Endothelial cell (in vitro differentiated cells): ENCODE data around the gene SEC63. TPM values are rescaled to one million over a fixed set of nuclear protein-coding genes. Genes with fewer than 3 reads are reported as not detected.

Experiments used
- total RNA-seq: library from RNA; stranded (reverse); fragmentation: NEBNext Ultra II Directional; extraction: Animal tissue kit (Norgen Biotek cat#: 25700); gene quantifications from one replicate; pipeline ENCODE4 v1.2.1, GENCODE V29; 2021; ENCODE audit not compliant: unreplicated experiment

The SEC63 gene
- total RNA-seq, 1 donor from 2014 or later = 120 TPM

Other genes with a start within 250 kb of the SEC63 start
- not detected for gene SCML4, start 133.9 kb downstream of the SEC63 start, total RNA-seq
- gene OSTM1, start 116.5 kb upstream of the SEC63 start, total RNA-seq = 22.7 TPM
- gene NR2E1, start 207.8 kb upstream of the SEC63 start, total RNA-seq = not detected